UCSD-AML1 (cell line): ENCODE measurements around the gene BCL7C.
A peak's percentile ranks its signal among the peaks of the same experiment; 100 is the strongest.
"Not testable (repeated sequence)": the region's sequence is repeated elsewhere in the genome, so short reads cannot be mapped to it uniquely, and the experiment has no call there.

Source experiments
- DNase-seq: peaks from one replicate; lab custom pipeline; 2025; ENCODE audit not compliant: unreplicated experiment; lab: John Stamatoyannopoulos, UW

BCL7C gene

DNA sequence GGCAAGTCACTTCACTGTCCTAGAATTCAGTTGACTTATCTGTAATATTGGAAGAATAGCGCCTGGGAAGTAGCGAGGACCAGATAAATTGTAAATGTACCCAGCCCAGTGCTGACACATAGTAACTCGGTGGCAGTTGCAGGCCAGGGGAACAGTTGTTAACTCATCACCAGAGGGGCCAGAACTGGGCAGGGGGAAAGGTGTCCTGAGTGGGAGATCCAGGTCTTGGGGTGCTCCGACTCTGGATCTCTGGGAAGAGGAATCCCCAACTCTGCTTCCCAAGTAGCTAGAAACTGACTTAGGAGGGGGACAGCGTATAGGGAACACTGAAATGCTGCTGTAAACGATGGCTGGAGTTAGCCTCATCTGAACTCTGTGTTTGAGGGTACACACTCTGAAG is 23.0 kb downstream of the BCL7C start:
- DNase-seq = no peak

DNA sequence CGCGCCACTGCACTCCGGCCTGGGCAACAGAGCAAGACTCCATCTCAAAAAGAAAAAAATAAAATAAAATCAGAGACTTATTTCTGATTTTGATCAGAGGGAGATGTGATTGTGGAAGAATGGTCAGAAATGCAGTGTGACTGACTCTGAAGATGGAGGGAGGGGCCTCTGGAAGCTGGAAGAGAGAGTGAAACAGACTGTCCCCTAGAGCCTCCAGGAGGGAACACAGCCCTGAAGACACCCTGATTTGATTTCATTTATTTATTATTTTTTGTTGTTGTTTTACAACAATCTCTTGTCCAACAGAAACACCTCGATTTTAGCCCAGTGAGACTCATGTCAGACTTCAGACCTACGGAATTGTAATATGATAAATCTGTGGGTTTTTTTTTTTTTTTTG is 26.1 kb downstream of the BCL7C start:
- no peak for DNase-seq

GRCh38 chr16:30866031-30866430 is 27.8 kb downstream of the BCL7C start:
- DNase-seq = no peak

DNA sequence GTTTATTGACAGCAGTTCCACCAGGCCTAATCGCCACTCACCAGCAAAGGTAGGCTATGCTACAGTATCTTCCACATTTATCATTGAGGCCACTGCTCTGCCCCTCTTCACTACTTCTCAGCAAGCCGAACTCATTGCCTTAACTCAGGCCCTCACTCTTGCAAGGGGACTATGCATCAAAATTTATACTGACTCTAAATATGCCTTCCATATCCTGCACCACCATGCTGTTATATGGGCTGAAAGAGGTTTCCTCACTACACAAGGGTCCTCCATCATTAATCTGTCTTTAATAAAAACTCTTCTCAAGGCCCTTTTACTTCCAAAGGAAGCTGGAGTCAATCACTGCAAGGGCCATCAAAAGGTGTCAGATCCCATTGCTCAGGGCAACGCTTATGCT is 30.7 kb downstream of the BCL7C start:
- not testable (repeated sequence) for DNase-seq

GRCh38 chr16:30860729-30861128 is 33.1 kb downstream of the BCL7C start:
- not testable (repeated sequence) for DNase-seq

DNA sequence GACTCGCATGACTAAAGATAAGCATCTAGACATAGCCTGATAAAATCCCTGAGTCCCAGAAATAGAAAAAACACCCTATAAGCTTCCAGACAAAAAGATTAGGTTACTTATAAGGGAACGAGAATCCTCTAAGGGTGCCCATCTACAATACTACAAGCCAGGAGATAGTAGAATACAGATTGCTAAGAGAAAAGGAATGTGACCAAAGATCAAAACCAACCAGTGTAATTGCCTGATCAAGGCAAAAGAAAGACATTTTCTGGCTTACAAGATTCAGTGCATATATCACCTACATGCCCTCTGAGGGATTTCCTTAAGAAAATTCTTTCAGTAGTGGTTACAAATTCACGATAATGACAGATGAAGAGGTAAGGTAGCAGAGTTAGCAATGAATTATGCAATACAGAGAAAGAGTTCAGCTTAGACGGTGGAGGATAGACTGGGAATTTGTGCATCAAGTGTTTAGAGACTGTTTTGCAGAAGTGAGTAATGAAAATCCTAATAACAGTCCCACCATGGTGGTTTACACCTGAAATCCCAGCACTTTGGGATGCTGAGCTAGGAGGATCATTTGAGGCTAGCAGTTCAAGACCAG is 35.0 kb downstream of the BCL7C start:
- DNase-seq = no peak

DNA sequence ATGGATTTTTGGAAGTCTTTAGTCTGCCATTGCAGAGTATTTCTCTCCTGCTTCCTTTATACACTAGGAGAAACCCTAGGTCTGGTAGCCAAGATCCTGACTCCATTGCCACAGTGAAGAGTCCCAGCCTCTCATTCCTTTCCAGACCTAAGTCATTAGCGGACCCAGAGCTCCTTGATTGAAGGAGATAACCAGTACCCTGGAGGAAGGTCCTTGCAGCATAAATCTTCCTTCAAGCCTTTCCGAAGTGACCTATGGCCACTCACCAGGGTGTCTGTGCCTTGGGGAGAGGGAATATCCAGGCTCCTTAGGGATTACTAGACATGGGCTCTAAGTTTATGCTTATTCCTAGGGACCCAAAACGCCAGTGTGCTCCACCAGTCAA is 35.8 kb downstream of the BCL7C start:
- no peak for DNase-seq

DNA sequence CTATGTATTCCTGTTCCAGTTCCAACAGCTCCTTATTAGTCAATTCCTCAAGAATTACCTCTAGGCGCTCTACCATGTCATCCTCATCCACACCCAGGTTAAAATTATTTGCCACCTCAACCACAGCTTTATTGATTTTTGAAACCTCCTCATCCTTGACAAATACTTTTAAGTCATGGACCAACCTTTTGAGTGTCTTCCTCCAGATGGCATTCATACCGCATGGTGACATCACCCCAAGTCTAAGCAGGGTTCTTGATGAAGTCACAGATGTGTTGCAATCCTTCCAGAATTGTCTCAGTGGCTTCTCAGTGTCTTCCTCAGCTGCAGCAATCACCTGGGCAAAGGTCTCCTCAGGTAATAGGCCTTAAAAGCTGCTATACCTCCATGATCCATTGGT is 40.1 kb downstream of the BCL7C start:
- no peak for DNase-seq

DNA sequence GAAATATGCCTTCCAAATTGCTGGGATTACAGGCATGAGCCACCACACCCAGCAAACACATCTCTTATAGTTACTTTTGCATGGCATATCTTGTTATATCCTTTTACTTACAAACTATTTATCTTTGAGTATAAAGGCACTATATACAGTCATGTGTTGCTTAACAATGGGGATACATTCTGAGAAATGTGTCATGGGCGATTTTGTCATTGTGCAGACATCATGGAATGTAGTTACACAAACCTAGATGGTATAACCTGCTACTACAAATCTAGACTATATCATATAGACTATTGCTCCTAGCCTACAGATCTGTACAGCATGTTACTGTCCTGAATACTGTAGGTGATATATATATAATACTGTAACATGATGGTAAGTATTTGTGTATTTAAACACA is 43.6 kb downstream of the BCL7C start:
- DNase-seq = no peak

DNA sequence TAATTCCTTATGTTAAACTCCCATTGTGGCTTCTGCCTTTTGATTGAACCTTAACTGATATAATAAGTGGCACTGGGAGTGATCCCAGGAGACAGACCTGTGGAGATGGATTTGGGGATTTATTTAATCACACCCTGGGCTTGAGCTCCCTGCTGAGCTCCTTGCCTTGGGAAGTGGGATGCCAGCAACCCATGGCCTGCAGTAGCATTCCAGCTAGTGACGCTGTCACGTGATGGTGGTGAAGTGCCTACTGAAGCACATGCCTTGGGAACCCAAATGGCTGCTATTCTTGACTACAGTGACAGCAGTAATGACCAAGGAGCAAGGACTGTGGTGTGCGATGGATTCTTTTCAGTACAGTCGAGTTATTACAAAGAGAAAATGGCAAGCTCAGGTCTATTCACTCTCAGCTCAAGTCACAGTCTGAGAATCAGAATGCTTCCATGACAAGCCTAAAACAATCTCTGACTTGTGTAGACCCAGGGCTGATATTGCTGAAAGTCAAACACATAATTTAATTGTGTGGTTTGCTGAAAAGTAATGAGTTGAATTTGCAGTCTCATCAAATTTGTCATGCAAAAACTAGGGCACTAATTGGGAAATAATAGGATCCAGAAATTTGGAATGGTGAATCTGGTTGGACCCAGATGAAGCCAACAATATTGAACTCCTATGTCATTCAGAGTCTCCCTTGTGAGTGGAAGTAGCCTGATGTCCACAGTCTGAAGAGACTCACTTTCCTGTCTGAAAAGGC is 47.1 kb downstream of the BCL7C start:
- no peak for DNase-seq

- DNase-seq = peak; percentile 55
Observed at GRCh38 chr16:30844671-30845449, 49.0 kb downstream of the BCL7C start.

DNA sequence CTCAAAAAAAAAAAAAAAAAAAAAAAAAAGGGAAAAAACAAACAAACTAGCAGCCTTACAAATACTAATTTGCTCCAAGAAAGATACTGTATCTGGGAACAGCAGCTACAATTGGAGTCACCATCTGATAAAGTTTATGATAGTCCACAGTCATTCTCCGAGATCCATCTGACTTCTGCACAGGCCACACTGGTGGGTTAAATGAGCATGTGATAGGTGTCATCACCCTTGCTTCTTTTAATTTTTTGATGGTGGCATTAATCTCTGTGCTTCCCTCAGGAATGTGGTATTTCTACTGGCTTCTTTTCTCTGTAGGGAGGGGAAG is 49.6 kb downstream of the BCL7C start:
- DNase-seq = no peak

GRCh38 chr16:30843501-30843900 is 50.4 kb downstream of the BCL7C start:
- no peak for DNase-seq

- no peak for DNase-seq
Observed at GRCh38 chr16:30842971-30843370, 50.9 kb downstream of the BCL7C start.

- DNase-seq = no peak
Observed at GRCh38 chr16:30841332-30841731, 52.5 kb downstream of the BCL7C start.

GRCh38 chr16:30840611-30841010 is 53.3 kb downstream of the BCL7C start:
- DNase-seq = no peak

- DNase-seq = no peak
Observed at GRCh38 chr16:30839523-30840227, 54.2 kb downstream of the BCL7C start.

- DNase-seq = no peak
Observed at GRCh38 chr16:30838876-30839471, 54.9 kb downstream of the BCL7C start.

GRCh38 chr16:30837904-30838303 is 56.0 kb downstream of the BCL7C start:
- no peak for DNase-seq
